ENCODE measurements around the gene TOM1L1.

The TOM1L1 gene

GRCh38 chr17:54992797-54993639 lies 92.4 kb downstream of the TOM1L1 start:
- peak; percentile 66 to 72 for DNase-seq (ENCODE audit: low read depth in 2 of 2)
- TF ChIP-seq, protein P1, sequence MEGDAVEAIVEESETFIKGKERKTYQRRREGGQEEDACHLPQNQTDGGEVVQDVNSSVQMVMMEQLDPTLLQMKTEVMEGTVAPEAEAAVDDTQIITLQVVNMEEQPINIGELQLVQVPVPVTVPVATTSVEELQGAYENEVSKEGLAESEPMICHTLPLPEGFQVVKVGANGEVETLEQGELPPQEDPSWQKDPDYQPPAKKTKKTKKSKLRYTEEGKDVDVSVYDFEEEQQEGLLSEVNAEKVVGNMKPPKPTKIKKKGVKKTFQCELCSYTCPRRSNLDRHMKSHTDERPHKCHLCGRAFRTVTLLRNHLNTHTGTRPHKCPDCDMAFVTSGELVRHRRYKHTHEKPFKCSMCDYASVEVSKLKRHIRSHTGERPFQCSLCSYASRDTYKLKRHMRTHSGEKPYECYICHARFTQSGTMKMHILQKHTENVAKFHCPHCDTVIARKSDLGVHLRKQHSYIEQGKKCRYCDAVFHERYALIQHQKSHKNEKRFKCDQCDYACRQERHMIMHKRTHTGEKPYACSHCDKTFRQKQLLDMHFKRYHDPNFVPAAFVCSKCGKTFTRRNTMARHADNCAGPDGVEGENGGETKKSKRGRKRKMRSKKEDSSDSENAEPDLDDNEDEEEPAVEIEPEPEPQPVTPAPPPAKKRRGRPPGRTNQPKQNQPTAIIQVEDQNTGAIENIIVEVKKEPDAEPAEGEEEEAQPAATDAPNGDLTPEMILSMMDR (IDR thresholded peaks at IDR 0.05; ENCODE audit: low read depth, low read length): peak; percentile 47
- H3K4me3 ChIP-seq (replicated peaks in 1 of 2; ENCODE audit: low read depth in 2 of 2, low read length in 2 of 2): no peak overlapping the region

- DNase-seq (ENCODE audit: low read depth in 2 of 2): no peak
- TF ChIP-seq, protein P1 (IDR thresholded peaks at IDR 0.05; ENCODE audit: low read depth, low read length): no peak
- H3K4me3 ChIP-seq (replicated peaks in 1 of 2; ENCODE audit: low read depth in 2 of 2, low read length in 2 of 2): no peak overlapping the region
Measured at GRCh38 chr17:54996441-54996840, 95.8 kb downstream of the TOM1L1 start.

GRCh38 chr17:55002458-55002857 lies 101.8 kb downstream of the TOM1L1 start:
- TF ChIP-seq, protein P1 (IDR thresholded peaks at IDR 0.05; ENCODE audit: low read depth, low read length): no peak
- no peak for DNase-seq (ENCODE audit: low read depth in 2 of 2)
- H3K4me3 ChIP-seq (replicated peaks in 1 of 2; ENCODE audit: low read depth in 2 of 2, low read length in 2 of 2): no peak overlapping the region

DNA sequence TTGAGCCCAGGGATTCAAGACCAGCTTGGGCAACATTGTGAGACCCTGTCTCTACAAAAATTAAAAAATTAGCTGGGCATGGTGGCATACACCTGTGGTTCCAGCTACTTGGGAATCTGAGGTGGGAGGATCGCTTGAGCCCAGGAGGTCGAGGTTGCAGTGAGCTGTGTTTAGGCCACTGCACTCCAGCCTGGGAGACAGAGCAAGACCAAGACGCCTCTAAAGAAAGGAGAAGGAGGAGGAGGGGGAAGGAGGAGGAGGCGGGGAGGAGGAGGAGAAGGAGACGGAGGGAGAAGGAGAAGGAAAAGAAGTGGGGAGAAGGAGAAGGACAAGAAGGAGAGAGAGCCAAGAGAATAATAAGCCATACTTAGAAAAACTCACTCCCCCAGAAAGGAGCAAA lies 103.8 kb downstream of the TOM1L1 start:
- DNase-seq (ENCODE audit: low read depth in 2 of 2): no peak
- no peak overlapping the region for H3K4me3 ChIP-seq (replicated peaks in 1 of 2; ENCODE audit: low read depth in 2 of 2, low read length in 2 of 2)
- TF ChIP-seq, protein P1 (IDR thresholded peaks at IDR 0.05; ENCODE audit: low read depth, low read length): no peak

DNA sequence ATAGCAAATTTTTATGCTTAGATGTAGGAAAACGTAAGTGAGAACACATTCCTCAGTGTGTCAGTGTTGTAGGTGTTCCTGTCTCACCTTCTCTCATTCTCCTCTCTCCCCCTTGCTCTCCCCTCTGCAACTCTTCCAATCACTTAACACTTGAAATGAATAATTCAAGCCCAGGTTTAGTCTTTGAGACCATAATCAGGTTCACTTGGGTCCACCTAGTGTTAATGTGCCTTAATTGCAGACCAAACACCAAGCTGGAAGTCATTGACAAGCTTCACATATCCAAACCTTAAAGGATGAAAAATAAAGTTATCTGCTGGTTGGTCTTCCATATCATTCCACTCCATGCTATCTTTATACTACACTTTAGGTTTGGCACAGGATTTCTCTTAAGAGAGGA lies 104.9 kb downstream of the TOM1L1 start:
- peak; percentile 17 to 43 for DNase-seq (ENCODE audit: low read depth in 2 of 2)
- TF ChIP-seq, protein P1 (IDR thresholded peaks at IDR 0.05; ENCODE audit: low read depth, low read length): peak; percentile 45
- H3K4me3 ChIP-seq (replicated peaks in 1 of 2; ENCODE audit: low read depth in 2 of 2, low read length in 2 of 2): no peak overlapping the region
